GM10266 (cell line): Measurements from ENCODE around the gene APOA1.

Experiments
- DNase-seq: peaks from one replicate; pipeline ENCODE4 v3.0.0; 2012; ENCODE audit errors: extremely low spot score
- TF ChIP-seq, protein P1 (sequence below): IDR thresholded peaks from 2 replicates; pipeline ENCODE4 v1.5.1; 2012; ENCODE audit warnings: mild to moderate bottlenecking, low read depth; ENCODE audit not compliant: control insufficient read depth, insufficient read depth; ENCODE audit errors: missing control alignments

Gene APOA1

GRCh38 chr11:116842117-116842516, 4.7 kb upstream of the APOA1 start:
- TF ChIP-seq, protein P1, sequence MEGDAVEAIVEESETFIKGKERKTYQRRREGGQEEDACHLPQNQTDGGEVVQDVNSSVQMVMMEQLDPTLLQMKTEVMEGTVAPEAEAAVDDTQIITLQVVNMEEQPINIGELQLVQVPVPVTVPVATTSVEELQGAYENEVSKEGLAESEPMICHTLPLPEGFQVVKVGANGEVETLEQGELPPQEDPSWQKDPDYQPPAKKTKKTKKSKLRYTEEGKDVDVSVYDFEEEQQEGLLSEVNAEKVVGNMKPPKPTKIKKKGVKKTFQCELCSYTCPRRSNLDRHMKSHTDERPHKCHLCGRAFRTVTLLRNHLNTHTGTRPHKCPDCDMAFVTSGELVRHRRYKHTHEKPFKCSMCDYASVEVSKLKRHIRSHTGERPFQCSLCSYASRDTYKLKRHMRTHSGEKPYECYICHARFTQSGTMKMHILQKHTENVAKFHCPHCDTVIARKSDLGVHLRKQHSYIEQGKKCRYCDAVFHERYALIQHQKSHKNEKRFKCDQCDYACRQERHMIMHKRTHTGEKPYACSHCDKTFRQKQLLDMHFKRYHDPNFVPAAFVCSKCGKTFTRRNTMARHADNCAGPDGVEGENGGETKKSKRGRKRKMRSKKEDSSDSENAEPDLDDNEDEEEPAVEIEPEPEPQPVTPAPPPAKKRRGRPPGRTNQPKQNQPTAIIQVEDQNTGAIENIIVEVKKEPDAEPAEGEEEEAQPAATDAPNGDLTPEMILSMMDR, result no peak
- DNase-seq, result no peak

- TF ChIP-seq, protein P1, result no peak
Observed at GRCh38 chr11:116840746-116841296, 3.4 kb upstream of the APOA1 start.

GRCh38 chr11:116840224-116840745, 2.9 kb upstream of the APOA1 start:
- no peak for DNase-seq
- TF ChIP-seq, protein P1, result peak; percentile 4

More at GRCh38 chr11:116840746-116841296, 3.4 kb upstream of the APOA1 start:
- no peak for DNase-seq

DNA sequence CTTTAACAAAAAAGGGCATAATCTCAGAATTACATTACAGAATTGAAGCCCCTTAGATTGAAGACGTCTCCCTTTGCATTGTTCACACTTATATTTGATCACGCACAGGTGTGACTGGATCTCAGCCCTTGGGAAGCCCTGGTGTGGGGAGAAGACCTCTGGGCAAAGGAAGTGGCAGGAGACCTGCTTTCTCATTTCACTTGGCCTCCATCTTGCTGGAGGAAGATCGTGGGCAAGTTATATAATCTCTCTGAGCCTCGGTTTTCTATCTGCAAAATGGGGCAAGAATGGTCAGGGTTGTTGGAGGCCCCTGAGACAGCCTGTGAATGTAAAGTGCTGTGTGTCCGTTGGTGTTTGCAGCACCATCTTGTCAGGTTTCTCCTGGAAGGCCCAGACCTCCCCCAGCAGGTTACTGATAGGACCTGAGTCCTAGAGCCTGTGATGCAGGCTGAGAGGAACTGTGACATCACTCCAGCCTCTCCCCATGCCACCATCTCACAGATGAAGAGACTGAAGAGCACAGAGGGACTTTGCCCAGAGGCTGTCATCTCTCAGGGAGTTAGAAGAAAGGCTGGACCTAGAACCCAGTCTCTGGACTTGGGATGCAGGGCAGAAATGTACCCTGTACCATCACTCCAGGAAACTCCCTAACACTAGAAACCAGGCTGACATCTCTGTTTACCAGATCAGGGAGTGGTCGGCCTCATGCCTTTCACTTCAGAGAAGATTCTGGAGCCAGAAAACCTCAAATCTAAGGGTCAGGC, 1.1 kb upstream of the APOA1 start:
- DNase-seq, result no peak
- TF ChIP-seq, protein P1, result no peak

DNA sequence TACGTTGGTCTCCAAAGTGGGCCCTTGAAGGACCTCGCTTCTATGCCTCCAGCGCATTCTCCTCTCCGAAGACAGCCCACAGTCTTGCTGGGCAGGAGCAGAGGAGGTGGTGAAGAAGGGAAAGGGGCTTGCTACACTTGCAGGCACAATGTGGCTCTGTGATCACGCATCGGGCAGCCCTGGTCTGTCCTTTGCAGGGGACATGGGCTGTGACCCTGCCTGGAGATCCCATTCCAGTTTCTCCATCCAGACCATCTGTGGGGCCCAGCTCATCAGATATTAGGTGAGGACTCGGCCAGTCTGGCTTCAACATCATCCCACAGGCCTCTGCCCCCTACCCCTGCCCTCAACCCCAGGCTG, 810 bp downstream of the APOA1 start:
- TF ChIP-seq, protein P1, result no peak
- DNase-seq, result no peak

DNA sequence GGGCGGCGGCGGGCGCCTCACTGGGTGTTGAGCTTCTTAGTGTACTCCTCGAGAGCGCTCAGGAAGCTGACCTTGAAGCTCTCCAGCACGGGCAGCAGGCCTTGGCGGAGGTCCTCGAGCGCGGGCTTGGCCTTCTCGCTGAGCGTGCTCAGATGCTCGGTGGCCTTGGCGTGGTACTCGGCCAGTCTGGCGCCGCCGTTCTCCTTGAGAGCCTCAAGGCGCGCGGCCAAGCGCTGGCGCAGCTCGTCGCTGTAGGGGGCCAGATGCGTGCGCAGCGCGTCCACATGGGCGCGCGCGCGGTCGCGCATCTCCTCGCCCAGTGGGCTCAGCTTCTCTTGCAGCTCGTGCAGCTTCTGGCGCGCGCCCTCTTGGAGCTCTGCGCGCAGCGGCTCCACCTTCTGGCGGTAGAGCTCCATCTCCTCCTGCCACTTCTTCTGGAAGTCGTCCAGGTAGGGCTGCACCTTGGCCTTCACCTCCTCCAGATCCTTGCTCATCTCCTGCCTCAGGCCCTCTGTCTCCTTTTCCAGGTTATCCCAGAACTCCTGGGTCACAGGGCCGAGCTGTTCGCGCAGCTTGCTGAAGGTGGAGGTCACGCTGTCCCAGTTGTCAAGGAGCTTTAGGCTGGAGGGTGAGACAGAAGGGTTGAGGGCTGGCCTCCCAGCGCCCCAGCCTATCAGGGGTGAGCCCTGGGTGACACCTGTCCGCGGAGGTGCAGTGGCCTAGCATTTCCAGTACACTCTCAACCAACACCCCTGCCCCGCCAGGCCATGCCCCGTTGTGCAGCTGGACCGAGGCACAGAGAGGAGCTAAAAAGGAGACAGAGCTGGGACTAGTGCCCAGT, 1.4 kb downstream of the APOA1 start:
- peak; percentile 88 for DNase-seq
- TF ChIP-seq, protein P1, result peak; percentile 69
